HCT116 (cell line): ENCODE results near the gene BPIFB6. TPM values are rescaled to one million over a fixed set of nuclear protein-coding genes. Genes with fewer than 3 reads are reported as not detected.

Experiments
- ATAC-seq: fragments of 200-7000 bp; cut with Tn5 transposase; 2 replicates; pipeline ENCODE4 v1.9.1; 2020; ENCODE audit warnings: mild to moderate bottlenecking, moderate library complexity
- BruUV-seq: library from RNA; stranded (reverse); fragments of 400-500 nt; replicated peaks from 2 replicates; lab custom pipeline; 2021; lab: Mats Ljungman, UMichigan
- CTCF ChIA-PET: fragments of 300-600 bp; sonication (Branson Sonifier 250); formaldehyde crosslinking; loops from one replicate; lab custom pipeline; 2021; ENCODE audit warnings: antibody characterized with exemption; lab: Charles Lee
- POLR2A ChIA-PET: fragments of 300-600, 350-600 bp; sonication (Branson Sonifier 250); formaldehyde crosslinking; loops from one replicate; lab custom pipeline; 2021; ENCODE audit warnings: antibody characterized with exemption; lab: Charles Lee
- RAD21 ChIA-PET, 2 experiments: fragments of 300-600 bp; sonication (Branson Sonifier 250); formaldehyde crosslinking; loops; one replicate each; lab custom pipeline; 2023; ENCODE audit warnings: low total read pairs in 2 of 2; ENCODE audit not compliant: uncharacterized antibody in 2 of 2, unreplicated experiment in 2 of 2, low non-redundant PET in 1 of 2; lab: Charles Lee
- DNase-seq: peaks from one replicate; pipeline ENCODE4 v3.0.0-alpha.2; 2010; ENCODE audit warnings: low read depth, low spot score
- H2AFZ ChIP-seq: fragments of 200-600 bp; shearing (Covaris generic), sonication (generic); 2 replicates; pipeline ENCODE4 v1.6.1; 2017; ENCODE audit warnings: low read depth, mixed run types, mixed read lengths, antibody characterized with exemption, low read length; ENCODE audit not compliant: poor library complexity, severe bottlenecking
- H3K27ac ChIP-seq: 2 replicates; pipeline ENCODE4 v1.5.1; 2012; ENCODE audit warnings: low read depth, low read length
- H3K27me3 ChIP-seq: fragments of 200-600 bp; sonication (generic); 2 replicates; pipeline ENCODE4 v1.6.1; 2016; ENCODE audit warnings: mixed run types, low read length, mixed read lengths; ENCODE audit not compliant: insufficient read depth
- H3K36me3 ChIP-seq, 2 experiments: fragments of 200-500 bp in 1 of 2; fragments of 200-600 bp in 1 of 2; sonication (Bioruptor generic) in 1 of 2; sonication (generic) in 1 of 2; 2 replicates each; pipeline versions ENCODE4 v1.5.1 to v1.6.1; 2014 to 2016; ENCODE audit warnings: low read length in 2 of 2, inconsistent platforms in 1 of 2, mixed read lengths in 1 of 2, mixed run types in 1 of 2; ENCODE audit not compliant: insufficient read depth in 2 of 2, control insufficient read depth in 1 of 2
- H3K4me1 ChIP-seq, 2 experiments: fragments of 200-600 bp in 1 of 2; sonication (generic) in 1 of 2; 2 replicates each; pipeline versions ENCODE4 v1.5.1 to v1.6.1; 2012 to 2017; ENCODE audit warnings: low read length in 2 of 2, inconsistent platforms in 1 of 2, mild to moderate bottlenecking in 1 of 2, mixed read lengths in 1 of 2, mixed run types in 1 of 2, moderate library complexity in 1 of 2; ENCODE audit not compliant: insufficient read depth in 2 of 2, control insufficient read depth in 1 of 2
- H3K4me2 ChIP-seq: fragments of 200-600 bp; sonication (generic); 2 replicates; pipeline ENCODE4 v1.6.1; 2017; ENCODE audit warnings: mixed run types, low read length, mixed read lengths
- H3K4me3 ChIP-seq, 2 experiments: fragments of 200-600 bp in 1 of 2; sonication (generic) in 1 of 2; replicated peaks in 1 of 2; 2 replicates each; pipeline ENCODE4 v1.5.1; 2011 to 2016; ENCODE audit warnings: low read length in 2 of 2, control low read depth in 1 of 2, low read depth in 1 of 2, mild to moderate bottlenecking in 1 of 2, mixed read lengths in 1 of 2, mixed run types in 1 of 2
- H3K79me2 ChIP-seq: fragments of 200-600 bp; sonication (generic); 2 replicates; pipeline ENCODE4 v1.6.1; 2017; ENCODE audit warnings: mild to moderate bottlenecking, mixed run types, low read length, moderate library complexity, mixed read lengths; ENCODE audit not compliant: insufficient read depth
- H3K9ac ChIP-seq: fragments of 200-600 bp; sonication (generic); 2 replicates; pipeline ENCODE4 v1.6.1; 2016; ENCODE audit warnings: low read length, mixed read lengths
- H3K9me2 ChIP-seq: fragments of 200-600 bp; sonication (generic), shearing (Covaris generic); 2 replicates; pipeline ENCODE4 v1.6.1; 2017; ENCODE audit warnings: mixed run types, mild to moderate bottlenecking, moderate library complexity; ENCODE audit not compliant: insufficient read depth
- H3K9me3 ChIP-seq, 2 experiments: fragments of 200-500 bp in 1 of 2; fragments of 200-600 bp in 1 of 2; sonication (Bioruptor generic) in 1 of 2; sonication (generic) in 1 of 2; 2 replicates each; pipeline ENCODE4 v1.6.1; 2014 to 2017; ENCODE audit warnings: low read length in 2 of 2, mixed read lengths in 2 of 2, inconsistent platforms in 1 of 2, low read depth in 1 of 2, mild to moderate bottlenecking in 1 of 2, mixed run types in 1 of 2, moderate library complexity in 1 of 2; ENCODE audit not compliant: control insufficient read depth in 1 of 2, insufficient read depth in 1 of 2
- H4K20me1 ChIP-seq: fragments of 200-600 bp; sonication (generic), shearing (Covaris generic); 2 replicates; pipeline ENCODE4 v1.6.1; 2017; ENCODE audit warnings: mixed run types, mild to moderate bottlenecking, moderate library complexity; ENCODE audit not compliant: insufficient read depth
- CBX3 ChIP-seq: IDR thresholded peaks from 2 replicates; pipeline ENCODE4 v1.6.1; 2012; ENCODE audit warnings: low read depth
- EZH2 ChIP-seq: fragments of 200-600 bp; sonication (generic); IDR thresholded peaks from 2 replicates; pipeline ENCODE4 v1.6.1; 2017; ENCODE audit warnings: antibody characterized with exemption, mixed run types
- JUND ChIP-seq: IDR thresholded peaks from 2 replicates; pipeline ENCODE4 v1.6.1; 2012
- POLR2A ChIP-seq: IDR thresholded peaks from 2 replicates; pipeline ENCODE4 v1.7.0; 2011; ENCODE audit warnings: borderline replicate concordance; ENCODE audit not compliant: insufficient read depth, insufficient read length; ENCODE audit errors: extremely low read depth
- POLR2AphosphoS5 ChIP-seq: IDR thresholded peaks from 2 replicates; pipeline ENCODE4 v1.6.1; 2011; ENCODE audit warnings: mild to moderate bottlenecking, low read depth, low read length, moderate library complexity
- RAD21 ChIP-seq: IDR thresholded peaks from 2 replicates; pipeline ENCODE4 v1.6.1; 2012; ENCODE audit warnings: low read depth, mild to moderate bottlenecking
- SIN3A ChIP-seq: IDR thresholded peaks from 2 replicates; pipeline ENCODE4 v1.6.1; 2012; ENCODE audit warnings: low read depth
- SP1 ChIP-seq: IDR thresholded peaks from 2 replicates; pipeline ENCODE4 v1.6.1; 2012; ENCODE audit warnings: low read depth
- SRF ChIP-seq: IDR thresholded peaks from 2 replicates; pipeline ENCODE4 v1.6.1; 2012; ENCODE audit warnings: low read depth
- TCF7L2 ChIP-seq: IDR thresholded peaks from 2 replicates; pipeline ENCODE4 v1.7.0; 2011; ENCODE audit warnings: borderline replicate concordance, inconsistent platforms; ENCODE audit not compliant: insufficient read depth, insufficient read length; ENCODE audit errors: extremely low read depth
- ZFX ChIP-seq: fragments of 450-650 bp; IDR thresholded peaks from 2 replicates; pipeline ENCODE4 v1.6.1; 2017
- ZNF274 ChIP-seq: fragments of 200-500 bp; sonication (Bioruptor generic); IDR thresholded peaks from 2 replicates; pipeline ENCODE4 v1.6.1; 2014; ENCODE audit warnings: mild to moderate bottlenecking, low read depth, low read length, inconsistent platforms
- intact Hi-C: fragments of 100-400 bp; cut with micrococcal nuclease; formaldehyde crosslinking; loops from 2 replicates; pipeline ENCODE4 v1.10.0; 2022
- total RNA-seq: library from RNA; stranded (reverse); gene quantifications from one replicate; pipeline ENCODE4 v1.2.1, GENCODE V29; 2021; ENCODE audit not compliant: unreplicated experiment
- TF ChIP-seq, protein P1 (sequence below): IDR thresholded peaks from 2 replicates; pipeline ENCODE4 v1.6.1; 2011; ENCODE audit warnings: mild to moderate bottlenecking, low read length, moderate library complexity; ENCODE audit not compliant: insufficient replicate concordance; ENCODE audit errors: extremely low read depth
- TF ChIP-seq, protein P2 (sequence below): IDR thresholded peaks from 2 replicates; pipeline ENCODE4 v1.6.1; 2012; ENCODE audit warnings: low read depth

BPIFB6 gene
- total RNA-seq, 1 experiment from 2014 or later, result not detected

DNA sequence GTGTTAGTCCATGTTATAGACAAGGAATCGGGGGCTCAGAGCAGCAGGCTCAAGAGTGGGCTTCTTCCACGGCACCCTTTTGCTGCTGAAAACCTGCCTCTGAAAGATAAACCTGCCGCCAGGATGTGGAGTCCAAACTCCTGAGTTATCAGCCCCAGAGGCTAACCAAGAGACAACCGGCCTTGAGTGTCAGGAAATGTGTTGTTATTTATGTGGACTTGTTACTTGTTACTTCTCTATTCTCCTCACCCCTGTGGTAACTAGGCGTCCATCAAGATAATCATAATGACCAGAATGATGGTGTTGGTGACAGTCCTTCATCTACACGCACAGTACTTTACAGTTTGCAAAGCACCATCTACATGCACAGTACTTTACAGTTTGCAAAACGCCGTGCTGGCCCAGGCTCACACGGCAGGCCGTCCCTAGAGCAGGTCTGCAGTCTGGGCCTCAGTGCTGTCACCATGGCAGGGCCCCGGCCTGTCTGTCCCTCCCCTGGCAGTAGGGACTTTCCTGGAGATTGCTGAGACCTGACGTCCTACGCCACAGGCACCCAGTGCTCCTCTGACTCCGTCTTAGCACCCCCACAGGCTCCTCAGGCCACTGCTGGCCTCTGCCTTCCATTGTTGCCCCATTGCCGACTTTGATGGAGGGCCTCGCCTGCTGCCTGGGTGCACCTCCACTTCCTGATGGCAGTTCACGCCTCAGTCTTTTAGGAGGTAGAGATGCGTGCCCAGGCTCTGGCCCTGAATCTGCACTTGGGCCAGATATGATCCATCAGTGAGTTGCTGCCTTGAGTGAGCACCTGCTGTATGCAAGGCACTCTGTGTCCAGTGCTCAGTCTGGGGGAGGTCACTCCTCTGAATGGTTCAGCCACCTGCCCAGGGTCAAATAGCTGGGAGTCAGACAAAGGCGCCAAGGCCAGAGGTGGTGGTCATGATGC is 38.9 kb downstream of the BPIFB6 start:
- no TSS peak for BruUV-seq
- no peak overlapping the region for H3K4me3 ChIP-seq
- CTCF ChIA-PET, result no interaction called here
- H3K4me2 ChIP-seq, result no peak overlapping the region
- intact Hi-C loops, result no loop called here
- POLR2A ChIA-PET, result no interaction called here
- DNase-seq (no peak), ATAC-seq (no peak)
- no peaks in the 10 kb centered on the region for H3K27me3 ChIP-seq
- no peaks in the 10 kb centered on the region for H3K4me1 ChIP-seq
- no peak overlapping the region for H3K27ac ChIP-seq
- no peaks in the 10 kb centered on the region for H4K20me1 ChIP-seq
- H3K79me2 ChIP-seq, result no peaks in the 10 kb centered on the region
- H3K9me3 ChIP-seq, result no peaks in the 10 kb centered on the region
- no peak overlapping the region for H2AFZ ChIP-seq
- H3K9ac ChIP-seq, result no peak overlapping the region
- no peaks in the 10 kb centered on the region for H3K9me2 ChIP-seq
- H3K36me3 ChIP-seq, result no peaks in the 10 kb centered on the region
- RAD21 ChIA-PET, result no interaction called here
- TF ChIP-seq ZNF274 (no peak), ZFX (no peak), SP1 (no peak), POLR2AphosphoS5 (no peak), RAD21 (no peak), EZH2 (no peak), SIN3A (no peak), TCF7L2 (no peak), SRF (no peak), POLR2A (no peak), JUND (no peak), CBX3 (no peak)
- TF ChIP-seq, protein P1, sequence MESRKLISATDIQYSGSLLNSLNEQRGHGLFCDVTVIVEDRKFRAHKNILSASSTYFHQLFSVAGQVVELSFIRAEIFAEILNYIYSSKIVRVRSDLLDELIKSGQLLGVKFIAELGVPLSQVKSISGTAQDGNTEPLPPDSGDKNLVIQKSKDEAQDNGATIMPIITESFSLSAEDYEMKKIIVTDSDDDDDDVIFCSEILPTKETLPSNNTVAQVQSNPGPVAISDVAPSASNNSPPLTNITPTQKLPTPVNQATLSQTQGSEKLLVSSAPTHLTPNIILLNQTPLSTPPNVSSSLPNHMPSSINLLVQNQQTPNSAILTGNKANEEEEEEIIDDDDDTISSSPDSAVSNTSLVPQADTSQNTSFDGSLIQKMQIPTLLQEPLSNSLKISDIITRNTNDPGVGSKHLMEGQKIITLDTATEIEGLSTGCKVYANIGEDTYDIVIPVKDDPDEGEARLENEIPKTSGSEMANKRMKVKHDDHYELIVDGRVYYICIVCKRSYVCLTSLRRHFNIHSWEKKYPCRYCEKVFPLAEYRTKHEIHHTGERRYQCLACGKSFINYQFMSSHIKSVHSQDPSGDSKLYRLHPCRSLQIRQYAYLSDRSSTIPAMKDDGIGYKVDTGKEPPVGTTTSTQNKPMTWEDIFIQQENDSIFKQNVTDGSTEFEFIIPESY, result no peak
- TF ChIP-seq, protein P2, sequence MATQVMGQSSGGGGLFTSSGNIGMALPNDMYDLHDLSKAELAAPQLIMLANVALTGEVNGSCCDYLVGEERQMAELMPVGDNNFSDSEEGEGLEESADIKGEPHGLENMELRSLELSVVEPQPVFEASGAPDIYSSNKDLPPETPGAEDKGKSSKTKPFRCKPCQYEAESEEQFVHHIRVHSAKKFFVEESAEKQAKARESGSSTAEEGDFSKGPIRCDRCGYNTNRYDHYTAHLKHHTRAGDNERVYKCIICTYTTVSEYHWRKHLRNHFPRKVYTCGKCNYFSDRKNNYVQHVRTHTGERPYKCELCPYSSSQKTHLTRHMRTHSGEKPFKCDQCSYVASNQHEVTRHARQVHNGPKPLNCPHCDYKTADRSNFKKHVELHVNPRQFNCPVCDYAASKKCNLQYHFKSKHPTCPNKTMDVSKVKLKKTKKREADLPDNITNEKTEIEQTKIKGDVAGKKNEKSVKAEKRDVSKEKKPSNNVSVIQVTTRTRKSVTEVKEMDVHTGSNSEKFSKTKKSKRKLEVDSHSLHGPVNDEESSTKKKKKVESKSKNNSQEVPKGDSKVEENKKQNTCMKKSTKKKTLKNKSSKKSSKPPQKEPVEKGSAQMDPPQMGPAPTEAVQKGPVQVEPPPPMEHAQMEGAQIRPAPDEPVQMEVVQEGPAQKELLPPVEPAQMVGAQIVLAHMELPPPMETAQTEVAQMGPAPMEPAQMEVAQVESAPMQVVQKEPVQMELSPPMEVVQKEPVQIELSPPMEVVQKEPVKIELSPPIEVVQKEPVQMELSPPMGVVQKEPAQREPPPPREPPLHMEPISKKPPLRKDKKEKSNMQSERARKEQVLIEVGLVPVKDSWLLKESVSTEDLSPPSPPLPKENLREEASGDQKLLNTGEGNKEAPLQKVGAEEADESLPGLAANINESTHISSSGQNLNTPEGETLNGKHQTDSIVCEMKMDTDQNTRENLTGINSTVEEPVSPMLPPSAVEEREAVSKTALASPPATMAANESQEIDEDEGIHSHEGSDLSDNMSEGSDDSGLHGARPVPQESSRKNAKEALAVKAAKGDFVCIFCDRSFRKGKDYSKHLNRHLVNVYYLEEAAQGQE, result no peak
